HG03175 (cell line): Measurements from ENCODE around the gene FOLR2.
"Not testable (repeated sequence)": the region's sequence is repeated elsewhere in the genome, so short reads cannot be mapped to it uniquely, and the experiment has no call there.

Experiments
- ATAC-seq: cut with Tn5 transposase; IDR thresholded peaks from one replicate; pipeline ENCODE4 v1.9.1; 2021; ENCODE audit warnings: mild to moderate bottlenecking, moderate library complexity; ENCODE audit not compliant: unreplicated experiment

The FOLR2 gene

GRCh38 chr11:72266960-72267359 lies 50.4 kb downstream of the FOLR2 start:
- ATAC-seq = not testable (repeated sequence)

GRCh38 chr11:72267956-72268617 lies 51.5 kb downstream of the FOLR2 start:
- ATAC-seq = no peak
